Hematopoietic multipotent progenitor cell treated with erythropoietin and hydrocortisone succinate and interleukin-3 and kit ligand, for 17 days (in vitro differentiated cells): ENCODE results near the gene ALKBH2.

Experiments used
- DNase-seq: peaks from one replicate; pipeline ENCODE4 v3.0.0-alpha.2; 2015; ENCODE audit warnings: low spot score

ALKBH2 gene

DNA sequence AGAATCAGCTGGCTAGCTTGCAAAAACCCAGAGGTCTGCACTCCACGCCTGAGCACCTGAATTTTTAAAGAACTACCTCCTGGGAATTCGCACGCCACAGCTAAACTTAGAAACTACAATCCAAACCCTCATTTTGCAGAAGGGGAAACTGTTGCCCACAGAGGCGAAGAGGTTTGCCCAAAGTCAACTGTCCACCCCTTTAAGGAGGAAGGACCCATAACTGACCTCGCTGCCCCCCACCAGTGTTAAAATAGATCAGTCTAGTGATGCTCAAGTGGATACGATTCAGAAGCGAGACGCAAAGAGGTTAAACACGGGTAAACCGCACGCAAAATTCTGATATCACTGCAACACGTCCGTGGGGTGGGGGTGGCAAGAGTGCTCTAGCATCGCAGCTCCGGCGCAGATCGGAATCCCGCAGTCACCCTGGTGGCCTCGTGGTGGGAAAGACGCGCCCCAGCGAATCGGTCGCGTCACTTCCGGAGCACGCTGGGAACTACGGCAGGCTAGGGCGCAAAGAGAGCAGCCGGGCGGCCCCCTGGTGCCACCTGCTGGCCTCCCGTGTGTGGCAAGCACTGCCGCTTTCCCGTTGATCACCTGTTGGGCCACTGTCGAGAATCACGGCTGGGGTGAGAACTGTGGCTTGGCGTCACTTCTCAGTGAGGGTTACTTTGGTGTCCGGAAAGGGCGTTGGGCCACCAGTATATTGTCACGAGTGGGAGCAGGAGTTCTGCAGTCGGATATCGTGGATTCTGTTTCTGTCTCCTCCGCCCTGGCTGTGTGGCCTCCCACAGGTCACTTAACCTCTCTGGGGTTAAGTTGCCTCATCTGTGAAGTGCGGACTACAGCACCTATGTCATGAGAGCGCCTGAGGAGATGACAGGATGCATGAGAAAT lies at the start of gene ALKBH2:
TSS of gene ALKBH2 (minus strand) at position 451 of the 897 bp plus-strand sequence. CDS start 686 bp downstream, outside the sequence.
- DNase-seq: peak; percentile 92

DNA sequence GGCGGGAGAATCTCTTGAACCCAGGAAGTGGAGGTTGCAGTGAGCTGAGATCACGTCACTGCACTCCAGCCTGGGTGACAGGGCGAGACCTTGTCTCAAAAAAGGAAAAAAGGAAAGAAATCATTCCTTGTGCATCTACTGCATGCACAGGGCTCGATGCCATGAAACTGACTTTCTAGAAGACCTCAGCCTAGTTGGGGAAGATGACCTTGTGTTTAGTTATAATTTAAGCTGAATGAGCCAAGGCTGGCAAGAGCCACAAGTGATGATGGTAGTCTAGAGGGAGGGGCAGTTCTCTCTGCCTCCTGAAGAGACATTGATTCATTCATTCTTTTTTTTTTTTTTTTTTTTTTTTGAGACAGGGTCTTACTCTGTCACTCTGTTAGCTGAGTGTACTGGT lies 47.3 kb upstream of the ALKBH2 start:
- DNase-seq: no peak

DNA sequence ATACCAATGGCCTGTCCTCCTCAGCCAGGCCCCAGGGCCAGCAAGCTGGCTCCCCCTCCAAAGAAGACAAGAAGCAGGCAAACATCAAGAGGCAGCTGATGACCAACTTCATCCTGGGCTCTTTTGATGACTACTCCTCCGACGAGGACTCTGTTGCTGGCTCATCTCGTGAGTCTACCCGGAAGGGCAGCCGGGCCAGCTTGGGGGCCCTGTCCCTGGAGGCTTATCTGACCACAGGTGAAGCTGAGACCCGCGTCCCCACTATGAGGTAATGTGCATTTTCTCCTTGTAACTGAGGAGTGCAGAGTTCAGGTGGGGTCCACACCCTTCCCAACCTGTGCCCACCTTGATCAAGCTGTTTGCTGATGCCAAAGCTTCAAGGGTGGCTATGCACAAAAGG lies 46.5 kb upstream of the ALKBH2 start:
- DNase-seq: no peak

DNA sequence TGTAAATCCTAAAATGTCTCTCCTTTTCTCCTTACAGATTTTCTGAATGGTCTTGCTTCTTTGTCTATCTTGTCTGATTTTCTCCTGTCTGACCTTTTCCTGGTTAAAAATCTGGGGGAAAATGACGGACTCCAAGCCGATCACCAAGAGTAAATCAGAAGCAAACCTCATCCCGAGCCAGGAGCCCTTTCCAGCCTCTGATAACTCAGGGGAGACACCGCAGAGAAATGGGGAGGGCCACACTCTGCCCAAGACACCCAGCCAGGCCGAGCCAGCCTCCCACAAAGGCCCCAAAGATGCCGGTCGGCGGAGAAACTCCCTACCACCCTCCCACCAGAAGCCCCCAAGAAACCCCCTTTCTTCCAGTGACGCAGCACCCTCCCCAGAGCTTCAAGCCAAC lies 46.1 kb upstream of the ALKBH2 start:
- no peak for DNase-seq

DNA sequence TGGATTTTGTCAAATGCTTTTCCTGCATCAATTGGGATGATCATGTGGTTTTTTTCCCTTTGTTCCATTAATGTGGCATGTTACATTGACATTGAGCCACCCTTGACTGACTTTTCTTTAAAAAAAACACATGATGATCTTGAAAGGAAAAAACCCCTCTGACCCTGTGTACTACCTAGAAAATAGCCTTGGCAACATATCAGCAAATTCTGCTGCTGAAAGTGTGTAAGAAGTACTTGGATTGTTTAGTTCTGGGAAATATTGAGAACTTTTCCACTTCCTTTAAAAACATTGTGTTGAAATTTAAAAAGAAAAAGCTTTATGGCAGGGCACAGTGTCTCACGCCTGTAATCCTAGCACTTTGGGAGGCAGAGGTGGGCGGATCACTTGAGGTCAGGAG lies 43.8 kb upstream of the ALKBH2 start:
- DNase-seq: no peak

DNA sequence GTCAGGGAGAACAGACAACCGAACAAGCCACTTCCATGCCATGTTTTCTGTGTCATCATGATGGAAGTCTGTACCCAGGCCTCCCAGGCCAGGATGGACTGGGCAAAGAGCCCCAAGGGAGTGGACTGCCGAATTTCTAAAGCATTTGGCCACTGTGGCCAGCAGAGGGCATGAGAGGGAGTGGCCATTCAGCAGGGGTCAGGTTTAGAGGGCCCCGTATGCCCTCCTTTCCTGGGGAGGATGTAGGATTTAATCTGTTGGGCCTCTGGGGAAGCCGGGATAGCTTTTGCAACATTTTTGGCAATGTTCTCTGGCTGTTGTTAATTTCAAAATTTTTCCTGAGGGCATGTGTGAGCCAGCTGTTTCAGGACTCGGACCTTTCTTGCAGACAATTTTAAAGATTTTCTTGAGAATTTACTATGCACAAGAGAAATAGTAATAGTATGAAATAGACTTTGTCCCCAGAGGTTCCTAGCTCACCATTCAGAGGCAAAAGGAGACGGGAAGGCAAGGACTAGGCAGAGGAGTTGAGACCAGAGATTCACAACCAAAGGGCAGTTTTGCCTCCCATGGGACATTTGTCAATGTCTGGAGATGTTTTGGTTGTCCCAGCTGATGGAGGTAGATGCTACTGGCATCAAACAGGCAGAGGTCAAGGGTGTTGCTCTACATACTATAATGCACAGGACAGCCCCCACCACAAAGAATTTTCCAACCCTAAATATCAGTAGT lies 41.1 kb upstream of the ALKBH2 start:
- DNase-seq: no peak

DNA sequence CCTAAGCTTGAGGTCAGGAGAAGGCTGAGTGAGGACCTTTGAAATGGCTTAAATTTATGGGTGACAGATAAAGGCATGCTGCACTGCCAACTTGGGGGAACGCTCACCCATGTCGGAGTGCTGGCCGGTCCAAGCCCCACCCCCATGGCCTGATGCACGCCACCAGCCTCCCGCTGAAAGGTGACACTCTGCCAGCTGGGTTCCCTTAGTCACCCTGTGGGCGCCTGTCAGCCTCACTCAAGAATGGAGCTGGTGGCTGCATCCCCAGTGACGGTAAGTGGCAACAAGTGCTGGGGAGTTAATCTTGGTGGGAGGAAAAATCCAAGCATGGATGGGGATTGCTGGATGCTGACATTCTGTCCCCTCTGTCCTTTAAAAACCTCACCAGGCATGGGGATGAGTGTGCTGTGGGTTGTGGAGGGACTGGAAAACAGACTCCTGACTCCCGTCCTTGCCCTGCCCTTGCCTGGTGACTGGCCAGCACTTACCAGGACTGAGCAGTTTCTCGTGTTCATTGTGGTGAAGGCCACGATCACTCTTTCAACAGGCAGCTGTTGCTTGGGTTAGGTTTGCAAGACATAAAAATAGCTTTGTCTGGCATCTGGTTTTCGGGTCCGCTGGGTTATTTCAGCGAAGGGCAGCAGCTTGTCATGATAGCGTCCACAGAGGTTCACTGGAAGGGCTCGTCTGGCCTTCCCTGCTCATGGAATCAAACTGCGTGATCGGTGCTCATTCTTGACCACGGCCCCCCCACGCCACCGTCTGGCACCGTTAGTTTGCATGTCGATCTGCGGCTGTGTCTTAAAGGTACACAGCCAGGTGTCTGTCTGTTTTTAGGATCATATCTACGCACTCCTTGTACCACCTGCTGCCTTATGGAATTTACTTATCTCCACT lies 38.1 kb upstream of the ALKBH2 start:
- DNase-seq: no peak

DNA sequence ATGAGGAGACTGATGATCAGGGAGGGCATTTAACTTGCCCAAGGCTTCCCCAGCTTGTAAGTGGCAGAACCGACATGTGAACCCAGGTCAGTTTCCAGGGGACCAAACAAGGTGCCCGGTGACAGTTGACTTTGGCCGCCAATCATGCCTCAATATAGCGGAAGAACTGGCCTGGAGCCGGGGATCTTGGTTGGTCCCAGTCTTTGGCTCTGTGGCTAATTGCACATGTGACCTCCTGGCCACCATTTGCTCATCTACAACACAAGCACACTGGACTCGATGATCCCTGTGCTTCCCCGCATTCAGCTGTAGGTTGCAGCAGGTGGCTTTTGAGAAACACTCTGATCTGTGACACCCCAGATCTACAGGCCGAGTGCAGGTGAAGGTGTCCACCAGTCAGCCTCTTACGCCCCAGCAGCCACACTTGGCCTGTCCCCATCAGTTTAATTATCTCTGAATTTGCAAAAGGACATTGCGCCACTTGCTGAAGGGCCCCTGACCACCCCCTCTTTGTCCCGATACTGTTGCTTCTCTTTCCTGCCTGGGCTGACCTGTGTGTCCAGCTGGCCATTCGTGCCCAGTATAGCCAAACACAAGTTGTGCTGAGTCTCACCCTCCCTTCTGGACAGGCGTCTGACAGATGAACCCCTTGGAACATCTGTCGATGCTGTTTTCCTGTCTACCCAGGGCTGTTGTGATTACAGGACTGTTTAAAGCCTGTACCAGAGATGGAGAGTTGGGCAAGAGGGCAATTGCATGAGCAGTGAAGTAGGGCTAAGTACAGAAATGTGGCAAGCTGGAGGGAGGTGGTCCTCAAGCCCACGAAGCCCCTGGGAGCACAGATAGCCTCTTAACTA lies 37.3 kb upstream of the ALKBH2 start:
- DNase-seq: no peak

DNA sequence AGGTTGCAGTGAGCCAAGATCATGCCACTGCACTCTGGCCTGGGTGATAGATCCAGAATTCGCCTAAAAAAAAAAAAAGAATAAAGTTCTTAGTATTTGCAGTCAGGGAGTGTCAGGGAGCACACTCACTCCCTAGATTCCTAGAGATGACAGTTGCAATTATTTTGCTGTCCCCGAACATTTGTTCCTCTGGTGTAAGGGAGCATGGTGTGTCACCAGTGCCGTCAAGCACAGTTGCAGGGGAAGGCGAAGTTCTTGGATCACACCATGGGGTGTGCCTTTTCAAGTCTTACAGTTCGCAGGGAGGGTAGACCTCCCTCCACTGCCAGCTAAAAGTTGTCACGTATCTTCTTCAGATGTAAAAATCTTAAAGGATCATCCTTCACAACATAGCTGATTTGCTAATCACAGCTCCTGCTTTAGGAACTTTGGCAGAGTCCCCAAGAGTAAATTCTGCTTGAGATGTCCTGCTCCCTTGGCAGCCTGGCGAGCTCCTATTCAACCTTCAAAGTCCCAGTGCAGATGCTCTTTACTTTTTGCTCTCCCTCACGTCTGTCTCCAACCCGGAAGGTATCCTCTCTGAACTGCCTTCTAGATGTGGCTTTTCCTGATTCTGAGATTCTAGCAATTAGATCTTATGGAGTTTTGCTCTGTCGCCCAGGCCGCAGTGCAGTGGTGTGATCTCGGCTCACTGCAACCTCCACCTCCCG lies 34.4 kb upstream of the ALKBH2 start:
- no peak for DNase-seq

DNA sequence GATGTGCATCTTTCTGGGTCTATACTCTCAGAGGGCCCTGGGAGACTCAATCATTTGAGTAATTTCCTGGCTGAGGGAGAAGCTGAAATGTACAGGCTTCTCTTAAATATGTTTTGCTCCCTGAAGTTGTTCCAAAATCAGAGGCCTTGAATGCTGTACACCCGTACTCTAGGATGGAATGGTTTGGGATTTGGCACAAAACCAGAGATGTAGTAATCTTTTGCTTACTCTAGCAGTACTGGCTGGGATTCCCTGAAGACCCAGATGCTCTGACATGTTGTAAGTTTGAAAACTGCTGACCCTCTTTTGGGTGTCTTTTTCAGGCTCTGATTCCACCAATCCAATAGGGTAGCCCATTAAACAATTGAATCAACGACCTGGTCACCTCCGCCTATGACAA lies 33.5 kb upstream of the ALKBH2 start:
- DNase-seq: no peak

DNA sequence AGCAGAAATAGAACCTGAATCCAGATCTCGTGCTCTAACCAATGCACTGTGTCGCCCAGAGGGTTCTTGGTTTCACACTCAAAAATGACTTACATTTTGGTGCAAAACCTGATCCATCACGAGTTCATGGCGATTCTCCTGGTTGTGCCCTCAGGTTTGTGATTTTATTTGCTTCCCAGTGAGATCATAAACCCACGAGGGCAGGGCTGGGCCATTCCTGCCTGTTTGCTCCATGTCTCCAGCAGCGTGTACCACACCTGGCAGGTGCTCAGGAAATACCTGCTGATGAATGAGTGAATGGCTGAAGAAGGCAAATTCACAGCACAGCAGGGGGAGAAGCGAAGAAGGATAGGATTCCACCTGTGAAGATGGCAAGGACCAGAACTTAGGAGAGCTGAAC lies 32.5 kb upstream of the ALKBH2 start:
- no peak for DNase-seq

DNA sequence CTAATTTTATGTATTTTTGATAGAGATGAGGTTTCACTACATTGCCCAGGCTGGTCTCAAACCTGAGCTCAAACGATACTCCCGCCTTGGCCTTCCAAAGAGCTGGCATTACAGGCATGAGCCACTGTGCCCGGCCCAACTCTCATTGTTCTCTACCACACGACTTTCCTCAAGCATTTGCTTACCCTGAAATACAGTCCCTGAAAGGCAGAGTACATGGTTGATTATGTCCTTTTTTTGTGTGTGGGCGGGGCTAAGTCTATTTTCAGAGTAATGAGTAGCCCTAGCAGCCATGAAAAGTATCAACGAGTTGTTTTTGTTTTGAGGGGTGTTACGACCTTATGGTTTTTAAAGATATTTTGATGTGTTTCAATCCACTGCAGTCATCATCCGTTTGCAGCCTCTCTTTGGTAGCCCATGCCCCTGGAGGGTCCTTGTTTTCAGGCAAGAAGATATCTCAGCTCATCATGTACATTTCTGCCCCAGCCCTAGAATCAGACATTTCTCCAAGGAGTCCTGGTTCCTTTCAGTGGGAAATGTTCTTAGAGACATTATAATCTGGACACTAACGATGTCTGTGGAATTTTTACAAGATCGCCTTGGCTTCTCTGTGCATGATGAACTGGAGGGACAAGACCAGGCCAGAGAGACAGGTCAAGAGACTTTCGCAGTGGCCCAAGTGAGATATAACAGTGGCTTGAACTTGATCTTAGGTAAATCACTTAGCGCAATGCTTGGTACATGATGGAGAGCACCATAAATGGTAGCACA lies 31.8 kb upstream of the ALKBH2 start:
- no peak for DNase-seq

DNA sequence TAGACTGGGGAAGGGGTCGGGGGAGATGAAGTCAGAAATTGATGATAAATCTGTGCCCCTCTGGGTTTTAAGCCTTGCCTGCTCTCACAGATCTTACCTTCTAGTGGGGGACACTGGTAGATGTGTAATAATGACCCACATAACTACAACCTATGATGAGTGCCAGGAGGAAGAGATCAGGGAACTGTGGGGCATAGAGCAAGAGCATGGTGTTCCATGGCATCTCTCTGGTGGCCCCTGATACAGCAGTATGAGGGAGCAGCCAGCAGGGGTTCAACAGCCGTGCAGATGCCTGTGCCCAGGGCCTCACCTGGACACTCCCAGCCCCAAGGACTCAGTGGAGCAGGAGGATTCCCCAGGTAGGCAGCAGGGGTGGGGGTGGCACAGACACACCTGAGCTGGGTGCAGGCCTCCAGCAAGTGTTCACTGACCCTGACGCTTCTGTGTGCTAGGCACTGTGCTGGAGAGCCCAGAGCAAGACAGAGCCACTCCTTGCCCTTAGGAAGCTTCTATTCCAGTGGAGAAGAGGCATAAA lies 28.1 kb upstream of the ALKBH2 start:
- no peak for DNase-seq

DNA sequence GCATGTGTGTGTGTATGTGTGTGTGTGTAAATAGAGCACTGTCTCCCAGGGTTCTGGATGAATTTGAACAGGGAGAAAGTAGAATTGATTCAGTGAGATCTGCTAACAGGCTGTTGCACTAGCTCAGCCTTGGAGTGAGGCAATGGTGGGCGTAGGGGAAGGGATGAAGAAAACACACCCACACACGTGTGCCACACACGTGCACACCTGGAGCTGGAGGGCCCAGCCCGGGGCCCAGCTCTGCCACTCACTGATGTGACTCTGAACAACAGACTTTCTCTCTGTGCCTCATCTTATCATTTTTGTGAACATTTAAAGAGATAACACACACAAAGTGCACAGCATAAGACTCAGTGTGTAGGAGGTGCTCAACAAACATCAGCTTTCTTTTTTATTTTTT lies 27.3 kb upstream of the ALKBH2 start:
- DNase-seq: no peak

DNA sequence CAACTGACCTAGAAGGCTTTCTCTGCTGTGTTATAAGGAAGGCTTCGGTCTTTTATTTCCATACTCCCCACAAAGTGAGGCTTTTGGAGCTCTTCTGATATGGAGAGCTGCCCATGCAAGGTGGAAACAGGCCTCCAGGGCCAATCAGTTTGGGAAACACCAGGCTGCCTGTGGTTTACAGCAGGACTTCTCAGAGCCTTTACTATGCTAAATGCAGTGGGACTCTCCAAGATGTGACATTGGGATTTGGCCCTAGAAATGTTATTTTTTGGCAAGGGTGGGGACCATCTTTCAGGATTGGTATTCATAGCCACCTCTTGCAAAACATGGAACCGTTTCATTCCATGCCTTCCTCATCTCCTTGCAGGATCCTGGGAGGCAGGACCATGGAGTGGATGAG lies 26.8 kb upstream of the ALKBH2 start:
- no peak for DNase-seq

DNA sequence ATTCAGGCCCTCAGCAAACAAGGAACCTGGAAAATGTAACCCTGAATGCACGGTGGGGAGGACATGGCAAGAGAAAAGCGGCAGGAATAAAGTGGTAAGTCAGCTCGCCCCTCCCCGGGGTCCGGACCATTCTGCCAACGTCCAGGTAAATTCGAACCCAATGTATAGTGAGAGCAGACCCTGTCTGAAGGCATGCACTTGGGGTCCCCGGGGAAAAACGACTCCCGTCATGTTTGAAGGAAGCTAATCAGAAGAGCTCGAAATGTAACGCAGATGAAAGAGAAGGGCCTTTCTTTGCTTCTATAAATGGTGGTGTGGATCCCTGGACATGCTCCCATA lies 23.3 kb upstream of the ALKBH2 start:
- no peak for DNase-seq

DNA sequence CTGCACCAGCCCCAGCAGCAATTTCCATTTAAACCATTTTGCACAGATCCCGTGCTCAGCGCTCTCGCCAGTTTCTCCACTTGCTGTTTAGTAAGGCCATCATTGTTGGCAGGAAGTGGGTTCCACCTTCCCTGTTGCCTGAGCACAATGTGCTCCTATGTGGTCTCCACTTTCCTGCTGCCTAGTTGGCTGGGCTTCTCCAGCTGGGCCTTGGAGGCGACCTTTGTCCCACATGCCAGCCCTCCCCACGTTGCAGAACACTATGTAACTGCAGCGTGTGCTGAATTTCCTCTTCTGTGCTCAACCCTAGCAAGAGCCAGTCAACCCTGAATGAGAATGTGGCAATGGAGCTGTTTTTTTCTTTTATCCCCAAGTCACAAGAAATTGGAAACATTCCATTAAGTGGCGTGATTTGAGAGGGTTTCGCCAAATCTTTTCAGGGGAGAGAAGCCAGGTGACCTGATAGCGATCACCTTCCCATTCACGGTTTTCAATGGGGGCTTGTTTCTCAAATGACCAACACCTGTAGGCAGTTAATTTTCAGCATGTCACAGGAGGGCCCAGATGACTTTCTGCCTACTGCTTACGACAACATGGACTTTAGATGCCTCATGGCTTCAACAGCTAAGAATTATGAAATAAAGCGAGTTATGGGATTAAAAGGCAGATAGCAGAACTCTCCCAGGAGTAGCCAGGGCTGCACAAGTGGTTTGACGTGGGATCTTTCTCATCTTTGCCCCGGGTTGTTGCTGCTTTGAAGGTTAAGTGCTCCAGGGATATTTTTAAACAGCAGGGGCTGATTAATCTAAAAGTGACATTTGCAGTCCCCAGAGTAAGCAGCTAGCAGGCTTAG lies 22.7 kb upstream of the ALKBH2 start, which contains the start of gene ACACB:
TSS of gene ACACB (plus strand) at position 830 of the 853 bp plus-strand sequence. CDS start 22,819 bp downstream, outside the sequence.
- DNase-seq: no peak

DNA sequence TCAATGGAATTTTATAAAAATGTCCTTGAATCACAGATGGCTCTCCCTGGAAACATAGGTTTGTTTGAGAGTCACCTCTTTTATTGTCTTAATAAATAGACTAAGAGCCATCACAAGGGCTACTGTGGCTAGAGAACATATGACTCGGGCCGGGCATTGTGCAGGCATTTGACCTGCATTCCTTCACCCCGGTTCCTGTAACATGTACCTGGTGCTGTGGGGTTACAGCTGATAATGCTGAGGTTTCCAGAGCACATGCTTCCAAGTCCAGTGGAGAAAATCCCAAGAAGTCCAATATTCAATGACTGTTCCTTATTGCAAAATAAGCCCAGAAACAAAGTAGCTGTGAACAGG lies 22.1 kb upstream of the ALKBH2 start:
- no peak for DNase-seq

DNA sequence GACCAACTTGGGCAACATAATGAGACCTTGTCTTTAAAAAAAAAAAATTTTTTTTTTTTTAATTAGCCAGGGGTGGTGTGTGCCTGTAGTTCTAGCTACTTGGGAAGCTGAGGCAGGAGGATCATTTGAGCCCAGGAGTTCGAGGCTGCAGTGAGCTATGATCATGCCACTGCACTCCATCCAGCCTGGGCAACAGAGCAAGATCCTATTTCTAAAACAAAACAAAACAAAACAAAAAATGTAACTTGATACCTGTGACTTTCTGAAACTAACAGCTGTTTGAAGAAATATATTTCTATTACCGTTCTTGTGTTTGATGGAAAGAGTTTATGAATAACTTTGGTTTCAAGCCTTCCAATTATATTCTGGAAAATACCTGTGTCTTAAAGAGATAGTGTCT lies 21.4 kb upstream of the ALKBH2 start:
- no peak for DNase-seq
